ENCODE results near the gene SIGLEC1. TPM values are rescaled to one million over a fixed set of nuclear protein-coding genes. Genes with fewer than 3 reads are reported as not detected.

SIGLEC1 gene
- total and polyA plus RNA-seq, 2 of the 4 experiments (the other 2 are of a cell fraction) = not detected

DNA sequence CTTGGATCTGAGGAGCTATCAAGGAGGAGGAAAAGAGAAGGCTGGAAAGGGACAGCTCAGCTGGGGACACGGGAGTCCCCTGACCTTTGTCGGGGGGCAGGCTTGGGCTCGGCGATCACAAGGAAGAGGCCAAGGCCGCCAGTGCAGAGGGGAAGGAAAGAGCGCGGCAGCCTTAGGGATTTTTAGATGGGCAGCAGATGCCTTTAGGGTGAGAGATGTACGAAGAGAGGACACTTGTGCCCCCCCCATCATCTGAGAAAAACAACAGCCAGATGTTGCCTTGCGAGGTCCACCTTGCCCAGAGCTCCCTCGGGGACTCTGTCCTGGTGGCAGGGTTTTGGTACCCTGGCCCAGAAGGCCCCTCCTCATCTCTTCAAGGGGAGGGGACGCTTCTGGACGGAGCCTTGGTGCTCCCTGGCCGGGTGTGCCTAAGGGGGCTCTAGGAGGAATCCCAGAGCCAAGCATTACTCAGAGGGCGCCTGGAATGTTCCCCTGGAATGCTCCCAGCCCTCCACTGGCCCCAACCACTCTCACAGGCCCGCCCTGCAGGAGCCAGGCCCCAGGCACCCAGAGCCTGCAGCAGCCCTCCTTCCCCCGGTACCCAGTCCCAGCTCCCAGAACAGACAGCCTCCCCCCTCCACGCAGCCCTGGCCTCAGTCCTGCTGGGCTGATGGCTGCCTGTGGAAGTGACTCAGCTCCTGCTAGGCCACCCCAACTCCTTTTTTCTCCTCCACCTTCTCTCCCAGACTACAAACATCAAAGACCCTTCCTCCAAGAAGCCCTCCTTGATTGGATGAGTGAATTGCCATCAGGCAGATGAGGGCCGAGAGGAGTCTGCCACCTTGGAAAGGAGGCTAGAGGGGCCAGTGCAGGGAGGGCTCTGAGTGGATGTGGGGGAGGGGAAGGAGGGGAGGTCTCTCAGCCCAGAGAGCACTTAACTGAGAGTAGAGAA lies 32.4 kb downstream of the SIGLEC1 start (continued):
- TF ChIP-seq, protein P1, sequence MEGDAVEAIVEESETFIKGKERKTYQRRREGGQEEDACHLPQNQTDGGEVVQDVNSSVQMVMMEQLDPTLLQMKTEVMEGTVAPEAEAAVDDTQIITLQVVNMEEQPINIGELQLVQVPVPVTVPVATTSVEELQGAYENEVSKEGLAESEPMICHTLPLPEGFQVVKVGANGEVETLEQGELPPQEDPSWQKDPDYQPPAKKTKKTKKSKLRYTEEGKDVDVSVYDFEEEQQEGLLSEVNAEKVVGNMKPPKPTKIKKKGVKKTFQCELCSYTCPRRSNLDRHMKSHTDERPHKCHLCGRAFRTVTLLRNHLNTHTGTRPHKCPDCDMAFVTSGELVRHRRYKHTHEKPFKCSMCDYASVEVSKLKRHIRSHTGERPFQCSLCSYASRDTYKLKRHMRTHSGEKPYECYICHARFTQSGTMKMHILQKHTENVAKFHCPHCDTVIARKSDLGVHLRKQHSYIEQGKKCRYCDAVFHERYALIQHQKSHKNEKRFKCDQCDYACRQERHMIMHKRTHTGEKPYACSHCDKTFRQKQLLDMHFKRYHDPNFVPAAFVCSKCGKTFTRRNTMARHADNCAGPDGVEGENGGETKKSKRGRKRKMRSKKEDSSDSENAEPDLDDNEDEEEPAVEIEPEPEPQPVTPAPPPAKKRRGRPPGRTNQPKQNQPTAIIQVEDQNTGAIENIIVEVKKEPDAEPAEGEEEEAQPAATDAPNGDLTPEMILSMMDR (conservative IDR thresholded peaks at IDR 0.05; ENCODE audit: low read depth, low read length) = no peak
- TF ChIP-seq POLR2A (IDR thresholded peaks at IDR 0.05; ENCODE audit: low read depth, low read length) = no peak

Data from IMR-90 (cell line).